GM19397 (cell line): Measurements from ENCODE around the gene IBA57.

Source experiments
- ATAC-seq: cut with Tn5 transposase; IDR thresholded peaks from one replicate; pipeline ENCODE4 v1.9.1; 2021; ENCODE audit warnings: mild to moderate bottlenecking, moderate library complexity; ENCODE audit not compliant: unreplicated experiment

IBA57 gene

GRCh38 chr1:228144193-228144992 lies 21.2 kb upstream of the IBA57 start:
- no peak for ATAC-seq

GRCh38 chr1:228144993-228145343 lies 20.6 kb upstream of the IBA57 start:
- no peak for ATAC-seq

GRCh38 chr1:228145463-228146416 lies 19.9 kb upstream of the IBA57 start:
- ATAC-seq: no peak

GRCh38 chr1:228146417-228147150 lies 19.0 kb upstream of the IBA57 start:
- ATAC-seq: no peak

GRCh38 chr1:228147151-228147693 lies 18.4 kb upstream of the IBA57 start:
- no peak for ATAC-seq

DNA sequence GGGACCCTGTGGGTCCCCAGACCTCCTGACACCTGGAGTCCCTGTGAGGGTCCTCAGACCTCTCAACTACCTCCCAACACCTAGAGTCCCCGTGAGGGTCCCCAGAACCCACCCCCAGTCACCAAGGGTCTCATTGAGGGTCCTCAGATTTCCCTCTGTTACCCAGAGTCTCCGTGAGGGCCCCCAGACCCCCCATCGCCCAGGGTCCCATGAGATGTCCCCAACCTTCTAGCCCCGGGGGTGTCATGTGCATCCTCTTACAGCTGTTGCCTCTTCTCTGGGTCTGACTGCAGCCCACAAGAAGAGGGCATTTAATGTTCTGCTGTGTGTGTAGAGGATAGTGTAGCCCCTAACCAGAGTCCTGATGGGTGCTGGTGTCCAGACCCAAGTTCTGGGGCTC lies 17.8 kb upstream of the IBA57 start:
- ATAC-seq: no peak

DNA sequence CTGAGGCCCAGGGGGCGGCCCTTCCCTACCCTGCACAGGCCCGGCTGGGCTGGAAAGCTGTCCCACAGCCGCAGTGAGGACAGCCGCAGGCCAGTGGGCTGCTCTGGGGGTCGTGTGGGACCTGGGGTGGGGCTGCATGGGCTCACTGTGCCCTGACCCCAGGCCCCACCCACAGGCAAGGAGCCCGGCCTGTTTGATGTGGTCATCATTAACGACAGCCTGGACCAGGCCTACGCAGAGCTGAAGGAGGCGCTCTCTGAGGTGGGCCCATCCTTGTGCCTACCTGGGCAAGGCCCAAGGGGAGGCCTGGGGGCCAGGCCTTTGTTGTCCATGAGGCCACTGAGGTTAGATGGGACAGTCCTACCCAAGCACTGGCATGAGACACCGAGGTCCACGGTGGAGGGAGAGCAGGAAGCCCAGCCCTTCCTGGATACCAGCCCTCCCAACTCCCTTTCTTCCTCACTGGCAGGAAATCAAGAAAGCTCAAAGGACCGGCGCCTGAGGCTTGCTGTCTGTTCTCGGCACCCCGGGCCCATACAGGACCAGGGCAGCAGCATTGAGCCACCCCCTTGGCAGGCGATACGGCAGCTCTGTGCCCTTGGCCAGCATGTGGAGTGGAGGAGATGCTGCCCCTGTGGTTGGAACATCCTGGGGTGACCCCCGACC lies 17.3 kb upstream of the IBA57 start:
- ATAC-seq: no peak

GRCh38 chr1:228148935-228149405 lies 16.6 kb upstream of the IBA57 start:
- no peak for ATAC-seq

DNA sequence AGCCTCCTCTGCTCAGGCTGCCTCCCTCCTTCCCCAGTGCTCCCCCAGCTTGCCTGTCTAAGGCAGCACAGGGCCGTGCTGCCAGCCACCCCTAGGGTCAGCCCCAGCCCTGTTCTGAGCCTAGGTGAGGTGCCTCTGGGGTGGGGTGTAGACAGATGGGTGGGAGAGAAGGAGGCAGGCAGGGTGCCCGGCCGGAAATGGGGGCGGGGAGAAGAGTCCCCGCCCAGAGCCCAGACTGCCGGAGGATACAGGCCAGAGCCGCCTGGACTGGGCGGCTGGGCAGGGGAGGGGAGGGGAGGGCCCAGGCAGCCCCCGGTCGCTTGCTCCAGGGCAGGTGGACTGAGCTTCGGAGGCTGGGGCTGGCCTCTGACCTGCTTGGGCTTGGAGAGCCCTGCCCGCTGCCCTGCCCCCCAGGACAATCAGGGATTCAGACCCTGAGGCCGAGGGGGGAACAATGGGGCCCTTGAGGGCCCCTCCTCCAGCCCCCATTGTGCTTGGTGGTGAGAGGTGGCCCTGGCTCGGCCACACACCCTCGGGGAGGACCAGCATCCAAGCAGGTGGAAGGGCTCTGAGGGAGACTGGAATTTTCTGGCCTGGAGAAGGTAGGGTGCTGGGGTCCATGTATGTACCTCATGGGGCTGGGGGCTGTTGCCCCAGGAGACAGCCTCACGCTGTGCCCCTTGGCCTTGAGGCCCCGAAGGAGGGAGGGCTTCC lies 16.0 kb upstream of the IBA57 start, which contains the start of gene GJC2:
Gene GJC2, plus strand, starts transcription at position 525 of the 714 bp plus-strand sequence. CDS start 7,829 bp downstream, outside the sequence.
- no peak for ATAC-seq

DNA sequence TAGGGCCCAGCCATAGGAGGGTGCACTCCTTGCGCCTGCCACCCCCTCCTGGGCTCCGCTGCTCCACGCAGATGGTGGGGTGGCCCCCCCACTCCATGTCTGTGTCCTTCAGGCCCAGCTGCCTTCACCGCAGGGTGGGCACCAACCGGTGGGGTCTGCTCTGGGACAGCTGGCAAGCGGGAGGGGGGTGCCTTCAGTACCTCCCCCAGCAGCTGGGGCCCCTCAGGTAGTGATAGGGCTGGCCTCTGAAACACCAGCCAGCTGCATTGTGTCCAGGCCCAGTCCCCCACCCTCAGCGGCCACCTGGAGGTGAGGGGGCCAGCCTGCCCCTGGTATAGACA lies 15.5 kb upstream of the IBA57 start:
- ATAC-seq: no peak

GRCh38 chr1:228150461-228151179 lies 15.0 kb upstream of the IBA57 start:
- no peak for ATAC-seq

- ATAC-seq: no peak
Measured at GRCh38 chr1:228151180-228151925, 14.3 kb upstream of the IBA57 start.

DNA sequence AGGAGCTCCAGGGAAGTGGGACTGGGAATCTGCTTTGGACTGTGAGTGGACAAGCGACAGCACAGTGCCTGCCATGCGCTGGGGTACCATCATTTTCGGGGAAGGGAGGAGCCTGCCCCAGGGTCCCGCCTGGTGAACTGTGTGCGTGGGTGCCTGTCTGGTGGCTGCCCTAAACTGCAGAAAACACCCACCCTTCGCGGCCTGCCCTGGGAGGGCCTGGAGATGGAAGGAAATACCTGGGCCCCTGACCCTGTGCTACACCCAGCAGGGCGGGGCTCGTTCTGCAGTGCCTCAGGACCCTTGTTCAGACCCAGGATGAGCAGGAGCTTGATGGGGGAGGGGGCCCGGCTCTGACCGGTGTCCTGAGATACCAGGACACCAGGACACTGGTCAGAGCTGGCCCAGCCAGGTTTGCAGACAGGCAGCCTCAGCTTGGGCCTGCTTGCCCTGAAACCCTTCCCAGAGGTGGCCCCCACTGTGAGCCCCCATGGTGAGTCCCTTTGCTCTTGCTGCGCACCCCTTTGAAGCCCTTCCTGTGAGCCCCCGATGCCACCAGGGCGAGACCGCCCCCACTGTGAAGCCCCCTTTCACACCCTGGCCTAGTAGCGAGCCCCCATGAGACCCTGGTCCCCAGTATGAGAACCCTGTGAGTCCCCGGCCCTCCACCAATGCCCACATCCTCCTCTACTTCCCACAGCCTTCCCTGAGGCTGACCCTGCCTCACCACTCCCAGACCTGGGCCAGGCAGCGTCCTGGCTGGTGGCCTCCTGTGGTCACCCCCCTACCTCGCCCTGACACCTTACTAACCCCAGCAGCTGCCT lies 13.3 kb upstream of the IBA57 start:
- ATAC-seq: no peak

DNA sequence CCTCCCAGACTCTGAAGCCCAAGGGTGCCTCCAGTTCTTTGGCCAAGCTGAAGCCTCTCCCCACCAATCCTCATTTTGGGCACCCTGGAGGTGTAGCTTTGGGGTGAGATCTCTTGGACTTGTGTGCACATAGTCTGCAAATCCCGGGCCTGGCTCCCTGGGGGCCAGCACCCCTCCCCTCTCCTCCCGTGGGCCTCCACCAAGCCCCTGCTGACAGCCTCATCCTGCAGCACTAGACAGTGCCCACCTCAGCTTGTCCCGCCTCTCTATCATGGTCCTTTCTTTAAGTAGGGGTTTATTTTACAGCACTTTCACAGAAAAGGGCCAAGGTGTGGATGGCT lies 12.7 kb upstream of the IBA57 start:
- ATAC-seq: no peak

GRCh38 chr1:228154021-228154669 lies 11.5 kb upstream of the IBA57 start:
- no peak for ATAC-seq

DNA sequence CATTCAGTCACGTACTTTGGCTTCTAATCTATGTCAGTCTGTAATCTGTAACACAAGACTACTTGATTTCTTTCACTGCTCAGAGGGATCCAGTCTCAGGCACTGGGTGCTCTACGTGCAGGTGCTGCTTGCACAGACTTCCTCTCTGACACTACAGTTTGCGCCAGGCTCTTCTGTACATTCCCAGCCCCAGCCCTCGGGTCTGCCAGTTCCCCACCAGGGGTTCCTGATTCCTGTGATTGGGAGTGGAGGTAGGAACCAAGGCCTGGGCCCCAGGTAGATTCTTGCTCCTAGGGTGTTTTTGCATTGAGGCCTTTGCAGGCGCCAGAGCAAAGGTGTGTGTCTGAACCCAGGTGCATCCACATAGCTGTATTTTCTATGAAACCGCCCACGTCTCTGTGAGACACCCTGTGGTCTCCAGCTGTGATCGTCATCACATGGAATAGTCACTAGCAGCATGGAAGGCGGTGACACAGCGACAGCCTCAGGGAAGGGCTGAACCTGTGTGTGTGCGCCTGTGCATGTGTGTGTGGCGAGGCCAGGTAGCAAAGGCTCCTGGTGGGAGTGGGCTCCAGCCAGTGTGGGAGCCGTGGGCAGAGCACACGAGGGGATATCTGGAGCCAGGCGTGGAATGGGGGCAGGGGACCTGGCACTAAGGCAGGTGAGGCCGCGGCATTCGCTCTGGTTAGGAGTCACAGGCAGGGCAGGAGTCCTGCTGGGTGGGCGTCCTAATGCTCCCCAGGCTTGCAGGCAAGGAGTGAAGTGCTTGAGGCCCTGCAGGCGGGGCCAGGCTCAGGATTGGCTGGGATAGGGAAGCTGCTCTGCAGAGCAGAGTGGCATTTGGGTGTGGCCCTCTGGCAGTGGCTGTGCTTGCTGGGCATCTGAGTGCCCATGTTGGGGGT lies 10.7 kb upstream of the IBA57 start:
- ATAC-seq: no peak
